Liver (tissue), 9 donors: ENCODE results near the gene ZNF438. TPM values are rescaled to one million over a fixed set of nuclear protein-coding genes. Genes with fewer than 3 reads are reported as not detected.

Source experiments
- DNase-seq: peaks from one replicate; pipeline ENCODE4 v3.0.0-alpha.2; 2017; ENCODE audit warnings: low spot score
- H3K27ac ChIP-seq, 2 donors: one replicate each; pipeline ENCODE4 v1.7.0; 2013; ENCODE audit warnings: inconsistent platforms in 2 of 2, low read length in 2 of 2, control low read depth in 1 of 2, low read depth in 1 of 2, mild to moderate bottlenecking in 1 of 2
- H3K27me3 ChIP-seq, 4 donors: one replicate each; pipeline versions ENCODE4 v1.6.1 to v1.7.0; 2013; ENCODE audit warnings: low read length in 3 of 4, inconsistent platforms in 1 of 4, mild to moderate bottlenecking in 1 of 4, moderate library complexity in 1 of 4; ENCODE audit not compliant: control insufficient read depth in 4 of 4, insufficient read depth in 4 of 4
- H3K36me3 ChIP-seq, 4 donors: one replicate each; pipeline versions ENCODE4 v1.6.1 to v1.7.0; 2013; ENCODE audit warnings: low read length in 3 of 4, mild to moderate bottlenecking in 3 of 4, low read depth in 1 of 4, moderate library complexity in 1 of 4; ENCODE audit not compliant: control insufficient read depth in 4 of 4, insufficient read depth in 3 of 4
- H3K4me1 ChIP-seq, 4 donors: one replicate each; pipeline versions ENCODE4 v1.6.1 to v1.7.0; 2013; ENCODE audit warnings: low read length in 3 of 4, mild to moderate bottlenecking in 3 of 4, moderate library complexity in 1 of 4; ENCODE audit not compliant: control insufficient read depth in 4 of 4, insufficient read depth in 4 of 4
- H3K4me3 ChIP-seq, 3 donors: one replicate each; pipeline versions ENCODE4 v1.6.1 to v1.7.0; 2013; ENCODE audit warnings: low read length in 3 of 3, control low read depth in 1 of 3, low read depth in 1 of 3, mild to moderate bottlenecking in 1 of 3
- H3K9ac ChIP-seq, 2 donors: one replicate each; pipeline ENCODE4 v1.7.0; 2013; ENCODE audit warnings: low read length in 2 of 2, mild to moderate bottlenecking in 2 of 2, moderate library complexity in 2 of 2, control low read depth in 1 of 2, low read depth in 1 of 2
- H3K9me3 ChIP-seq, 4 donors: one replicate each; pipeline versions ENCODE4 v1.6.1 to v1.7.0; 2013; ENCODE audit warnings: low read length in 3 of 4; ENCODE audit not compliant: control insufficient read depth in 4 of 4
- EGR1 ChIP-seq, 2 donors: IDR thresholded peaks; 2 replicates each; pipeline ENCODE4 v1.6.1; 2016 to 2018; ENCODE audit warnings: antibody characterized with exemption in 2 of 2, low read depth in 2 of 2
- FOXA1 ChIP-seq: IDR thresholded peaks from 2 replicates; pipeline ENCODE4 v1.6.1; 2016; ENCODE audit warnings: antibody characterized with exemption
- FOXA2 ChIP-seq: IDR thresholded peaks from 2 replicates; pipeline ENCODE4 v1.6.1; 2016; ENCODE audit warnings: antibody characterized with exemption
- GABPA ChIP-seq, 2 donors: IDR thresholded peaks in 1 of 2; conservative IDR thresholded peaks in 1 of 2; 2 replicates each; pipeline ENCODE4 v1.6.1; 2016; ENCODE audit warnings: antibody characterized with exemption in 2 of 2, mild to moderate bottlenecking in 1 of 2, moderate library complexity in 1 of 2
- HNF4A ChIP-seq, 2 donors: conservative IDR thresholded peaks; 2 replicates each; pipeline ENCODE4 v1.6.1; 2016; ENCODE audit warnings: antibody characterized with exemption in 2 of 2, mild to moderate bottlenecking in 2 of 2
- HNF4G ChIP-seq: IDR thresholded peaks from 2 replicates; pipeline ENCODE4 v1.6.1; 2016; ENCODE audit warnings: antibody characterized with exemption
- JUND ChIP-seq, 2 donors: IDR thresholded peaks; 2 replicates each; pipeline ENCODE4 v1.6.1; 2016; ENCODE audit warnings: antibody characterized with exemption in 2 of 2
- RAD21 ChIP-seq, 2 donors: IDR thresholded peaks; 2 replicates each; pipeline ENCODE4 v1.6.1; 2016; ENCODE audit warnings: antibody characterized with exemption in 2 of 2, mild to moderate bottlenecking in 2 of 2
- REST ChIP-seq: IDR thresholded peaks from 2 replicates; pipeline ENCODE4 v1.6.1; 2016; ENCODE audit warnings: antibody characterized with exemption, mild to moderate bottlenecking
- RXRA ChIP-seq, 2 donors: IDR thresholded peaks; 2 replicates each; pipeline ENCODE4 v1.6.1; 2017 to 2018; ENCODE audit warnings: antibody characterized with exemption in 2 of 2, mild to moderate bottlenecking in 1 of 2
- SP1 ChIP-seq: IDR thresholded peaks from 2 replicates; pipeline ENCODE4 v1.6.1; 2018; ENCODE audit warnings: antibody characterized with exemption, mild to moderate bottlenecking
- TAF1 ChIP-seq: conservative IDR thresholded peaks from 2 replicates; pipeline ENCODE4 v1.6.1; 2016; ENCODE audit warnings: antibody characterized with exemption, mild to moderate bottlenecking
- YY1 ChIP-seq: IDR thresholded peaks from 2 replicates; pipeline ENCODE4 v1.6.1; 2016; ENCODE audit warnings: antibody characterized with exemption, mild to moderate bottlenecking
- WGBS: extraction: QIAGEN DNeasy Blood & Tissue Kit; methylation state at CpG from one replicate; pipeline ENCODE4 v1.1.7; 2013; 5-methylcytosine and 5-hydroxymethylcytosine counted together
- polyA plus RNA-seq, 2 donors: library from polyadenylated mRNA; stranded (reverse) in 1 of 2; unstranded in 1 of 2; fragments of 200-250 nt in 1 of 2; fragments of >200 nt in 1 of 2; fragmentation: Nextera tagmentation in 1 of 2; extraction: Ambion mirVana in 1 of 2; gene quantifications; one replicate each; pipeline versions ENCODE4 v1.2.1 to v1.2.3, GENCODE V29; 2013 to 2015
- total RNA-seq, 2 donors: library from RNA; depleted of rRNA; stranded (reverse); fragments of >200 nt; gene quantifications; one replicate each; pipeline ENCODE4 v1.2.3, GENCODE V29; 2014
- TF ChIP-seq, protein P1 (sequence below): fragments of 150-350 bp; IDR thresholded peaks from 2 replicates; pipeline ENCODE4 v1.5.1; 2017; ENCODE audit warnings: improper control_type of control experiment, low read depth, low read length; ENCODE audit not compliant: missing input control
- TF ChIP-seq, protein P2 (sequence below): IDR thresholded peaks from 2 replicates; pipeline ENCODE4 v1.6.1; 2016; ENCODE audit warnings: antibody characterized with exemption
- donor health status: healthy.
- donor health status: healthy.
- donor health status: healthy.
- donor health status: healthy.
- donor health status: healthy.

Gene ZNF438
- total and polyA plus RNA-seq, 4 donors: 1.9 to 2.9 (median 2.2) TPM

GRCh38 chr10:30806850-30807249 lies 224.8 kb downstream of the ZNF438 start:
- TF ChIP-seq, protein P1, sequence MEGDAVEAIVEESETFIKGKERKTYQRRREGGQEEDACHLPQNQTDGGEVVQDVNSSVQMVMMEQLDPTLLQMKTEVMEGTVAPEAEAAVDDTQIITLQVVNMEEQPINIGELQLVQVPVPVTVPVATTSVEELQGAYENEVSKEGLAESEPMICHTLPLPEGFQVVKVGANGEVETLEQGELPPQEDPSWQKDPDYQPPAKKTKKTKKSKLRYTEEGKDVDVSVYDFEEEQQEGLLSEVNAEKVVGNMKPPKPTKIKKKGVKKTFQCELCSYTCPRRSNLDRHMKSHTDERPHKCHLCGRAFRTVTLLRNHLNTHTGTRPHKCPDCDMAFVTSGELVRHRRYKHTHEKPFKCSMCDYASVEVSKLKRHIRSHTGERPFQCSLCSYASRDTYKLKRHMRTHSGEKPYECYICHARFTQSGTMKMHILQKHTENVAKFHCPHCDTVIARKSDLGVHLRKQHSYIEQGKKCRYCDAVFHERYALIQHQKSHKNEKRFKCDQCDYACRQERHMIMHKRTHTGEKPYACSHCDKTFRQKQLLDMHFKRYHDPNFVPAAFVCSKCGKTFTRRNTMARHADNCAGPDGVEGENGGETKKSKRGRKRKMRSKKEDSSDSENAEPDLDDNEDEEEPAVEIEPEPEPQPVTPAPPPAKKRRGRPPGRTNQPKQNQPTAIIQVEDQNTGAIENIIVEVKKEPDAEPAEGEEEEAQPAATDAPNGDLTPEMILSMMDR: no peak
- no peak for TF ChIP-seq HNF4G
- no peak for TF ChIP-seq YY1
- TF ChIP-seq RAD21 (IDR thresholded peaks at IDR 0.05): no peak
- no peak for TF ChIP-seq SP1
- TF ChIP-seq JUND (IDR thresholded peaks at IDR 0.05): no peak
- TF ChIP-seq HNF4A (conservative IDR thresholded peaks at IDR 0.05): no peak
- no peak for TF ChIP-seq FOXA1
- TF ChIP-seq FOXA2: no peak
- no peak for TF ChIP-seq RXRA (IDR thresholded peaks at IDR 0.05)
- TF ChIP-seq GABPA (IDR thresholded peaks at IDR 0.05 in 1 of 2, conservative IDR thresholded peaks at IDR 0.05 in 1 of 2): no peak
- TF ChIP-seq, protein P2, sequence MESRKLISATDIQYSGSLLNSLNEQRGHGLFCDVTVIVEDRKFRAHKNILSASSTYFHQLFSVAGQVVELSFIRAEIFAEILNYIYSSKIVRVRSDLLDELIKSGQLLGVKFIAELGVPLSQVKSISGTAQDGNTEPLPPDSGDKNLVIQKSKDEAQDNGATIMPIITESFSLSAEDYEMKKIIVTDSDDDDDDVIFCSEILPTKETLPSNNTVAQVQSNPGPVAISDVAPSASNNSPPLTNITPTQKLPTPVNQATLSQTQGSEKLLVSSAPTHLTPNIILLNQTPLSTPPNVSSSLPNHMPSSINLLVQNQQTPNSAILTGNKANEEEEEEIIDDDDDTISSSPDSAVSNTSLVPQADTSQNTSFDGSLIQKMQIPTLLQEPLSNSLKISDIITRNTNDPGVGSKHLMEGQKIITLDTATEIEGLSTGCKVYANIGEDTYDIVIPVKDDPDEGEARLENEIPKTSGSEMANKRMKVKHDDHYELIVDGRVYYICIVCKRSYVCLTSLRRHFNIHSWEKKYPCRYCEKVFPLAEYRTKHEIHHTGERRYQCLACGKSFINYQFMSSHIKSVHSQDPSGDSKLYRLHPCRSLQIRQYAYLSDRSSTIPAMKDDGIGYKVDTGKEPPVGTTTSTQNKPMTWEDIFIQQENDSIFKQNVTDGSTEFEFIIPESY: no peak
- TF ChIP-seq TAF1: no peak
- TF ChIP-seq EGR1 (IDR thresholded peaks at IDR 0.05; ENCODE audit: low read depth in 2 of 2): no peak
- H3K4me3 ChIP-seq: no peak overlapping the region
- no peaks in the 10 kb centered on the region for H3K27me3 ChIP-seq
- peaks cover 0 to 3% (median 0%) of the 10 kb centered on the region in 4 donors for H3K4me1 ChIP-seq
- no peaks in the 10 kb centered on the region for H3K36me3 ChIP-seq
- H3K9ac ChIP-seq: no peak overlapping the region
- no peak overlapping the region for H3K27ac ChIP-seq
- no peak for DNase-seq
- no peaks in the 10 kb centered on the region for H3K9me3 ChIP-seq
- 90% methylated on average over 2 of the region's 2 CpGs for WGBS

DNA sequence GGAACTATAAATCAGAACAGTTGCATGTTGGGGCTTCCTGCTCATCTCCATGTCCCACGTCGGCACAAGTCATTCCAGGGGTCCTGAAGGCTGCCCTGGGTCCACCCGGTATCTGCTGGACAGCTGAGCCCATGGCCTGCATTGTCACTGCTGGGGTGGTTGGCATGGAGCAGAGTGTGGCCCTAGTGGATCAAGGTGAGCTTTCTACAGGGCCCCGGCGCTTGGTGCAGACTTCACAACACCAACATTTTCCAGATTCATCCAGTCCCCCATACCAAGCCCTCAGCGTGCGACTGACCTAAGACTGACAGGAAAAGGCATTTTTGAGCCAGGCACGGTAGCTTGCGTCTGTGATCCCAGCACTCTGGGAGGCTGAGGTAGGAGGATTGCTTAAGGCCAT lies 226.6 kb downstream of the ZNF438 start:
- Histone ChIP-seq H3K4me1 (no peaks in the 10 kb centered on the region), H3K27me3 (no peaks in the 10 kb centered on the region), H3K9ac (no peak overlapping the region), H3K36me3 (no peaks in the 10 kb centered on the region), H3K4me3 (no peak overlapping the region), H3K27ac (no peak overlapping the region), H3K9me3 (no peaks in the 10 kb centered on the region)
- WGBS: 90% methylated on average over 9 of the region's 9 CpGs
- TF ChIP-seq RAD21 (IDR thresholded peaks at IDR 0.05): no peak
- TF ChIP-seq FOXA2: no peak
- TF ChIP-seq, protein P2: no peak
- TF ChIP-seq EGR1 (IDR thresholded peaks at IDR 0.05; ENCODE audit: low read depth in 2 of 2): no peak
- no peak for TF ChIP-seq HNF4G
- TF ChIP-seq REST: no peak
- TF ChIP-seq RXRA (IDR thresholded peaks at IDR 0.05): no peak
- TF ChIP-seq GABPA (IDR thresholded peaks at IDR 0.05 in 1 of 2, conservative IDR thresholded peaks at IDR 0.05 in 1 of 2): no peak
- no peak for TF ChIP-seq TAF1
- no peak for TF ChIP-seq JUND (IDR thresholded peaks at IDR 0.05)
- no peak for DNase-seq
